Lower leg skin (tissue), 4 donors: Measurements from ENCODE around the gene NAV2. TPM values are rescaled to one million over a fixed set of nuclear protein-coding genes. Genes with fewer than 3 reads are reported as not detected.

Experiments used
- DNase-seq, 2 donors: peaks; one replicate each; pipeline ENCODE4 v3.0.0-alpha.2; 2019; ENCODE audit warnings: low spot score in 2 of 2
- H3K4me3 ChIP-seq: fragments of 200-600 bp; sonication (generic); 2 replicates; pipeline ENCODE4 v1.5.1; 2017; ENCODE audit warnings: mild to moderate bottlenecking, low read depth; ENCODE audit not compliant: poor library complexity, severe bottlenecking
- CTCF ChIP-seq, 3 donors: fragments of 450-650 bp; IDR thresholded peaks; one replicate each; pipeline ENCODE4 v1.5.1; 2016; ENCODE audit warnings: antibody characterized with exemption in 3 of 3, mild to moderate bottlenecking in 3 of 3, moderate library complexity in 2 of 3
- POLR2A ChIP-seq, 2 donors: fragments of 450-650 bp; IDR thresholded peaks; one replicate each; pipeline ENCODE4 v1.6.1; 2016 to 2017; ENCODE audit warnings: antibody characterized with exemption in 2 of 2, mild to moderate bottlenecking in 1 of 2, moderate library complexity in 1 of 2
- WGBS, 2 donors: methylation state at CpG; one replicate each; pipeline ENCODE4 v1.1.5; 2018; 5-methylcytosine and 5-hydroxymethylcytosine counted together
- intact Hi-C: fragments of 100-400 bp; cut with DNase I; formaldehyde crosslinking; loops from one replicate; pipeline ENCODE4 v1.15.0; 2023; ENCODE audit warnings: low total_unique reads
- total RNA-seq, 4 donors: library from RNA; depleted of rRNA; stranded (reverse); fragments of >200 nt; gene quantifications; one replicate each; pipeline ENCODE4 v1.1.0, GENCODE V29; 2016

Gene NAV2
- total RNA-seq, 4 donors from 2014 or later, result 5.8 to 30.7 (median 21.0) TPM

DNA sequence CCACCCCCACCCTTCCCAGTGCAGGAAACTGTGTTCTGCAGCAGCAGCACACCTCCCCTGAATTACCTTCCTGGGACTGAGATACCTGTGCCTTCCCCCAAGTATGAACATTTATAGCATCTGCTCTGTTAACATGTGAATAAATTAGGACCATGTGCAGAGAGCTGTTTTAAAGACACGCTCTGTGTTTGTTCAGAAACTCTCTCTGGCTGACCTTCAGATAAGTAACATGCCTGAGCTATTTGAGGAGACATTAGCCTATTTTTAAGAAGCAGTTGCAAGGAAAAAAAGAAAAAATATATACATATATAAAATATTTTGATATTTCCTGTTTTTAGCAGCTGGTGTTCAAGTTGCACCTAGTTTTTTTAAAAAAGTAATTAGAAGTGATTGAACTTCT lies 5.4 kb downstream of the NAV2 start:
- 62 to 74% methylated on average over 1 of the region's 1 CpG for WGBS, 2 donors
- intact Hi-C loops, result no loop called here
- DNase-seq, result no peak
- TF ChIP-seq CTCF (IDR thresholded peaks at IDR 0.05), result no peak
- TF ChIP-seq POLR2A (IDR thresholded peaks at IDR 0.05), result no peak
- H3K4me3 ChIP-seq, result no peak overlapping the region

- no peak for DNase-seq
- no peak for TF ChIP-seq POLR2A (IDR thresholded peaks at IDR 0.05)
- TF ChIP-seq CTCF (IDR thresholded peaks at IDR 0.05), result no peak
- 90 to 92% methylated on average over 4 of the region's 4 CpGs for WGBS, 2 donors
- intact Hi-C loops, result no loop called here
- no peak overlapping the region for H3K4me3 ChIP-seq
Observed at GRCh38 chr11:19718951-19719350, 6.3 kb downstream of the NAV2 start.

DNA sequence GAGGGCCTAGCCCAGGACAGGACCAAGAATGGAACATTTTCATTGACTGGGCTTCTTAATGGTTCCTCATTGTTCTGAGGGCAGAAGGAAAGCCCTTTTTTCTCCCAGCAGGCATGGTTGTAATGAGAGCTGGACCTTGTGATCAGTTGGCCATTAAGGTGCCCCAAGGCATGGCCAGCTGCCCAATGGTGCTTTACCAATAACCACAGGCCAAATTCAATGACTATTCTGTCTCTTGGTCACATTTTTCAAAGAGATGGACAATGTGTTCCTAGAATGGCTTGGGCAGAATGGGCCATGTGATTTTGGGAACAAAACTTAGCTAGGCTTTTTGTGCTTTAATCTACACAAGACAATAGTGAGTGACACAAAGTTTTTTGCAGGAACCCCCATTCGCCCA lies 7.3 kb downstream of the NAV2 start:
- no peak overlapping the region for H3K4me3 ChIP-seq
- TF ChIP-seq CTCF (IDR thresholded peaks at IDR 0.05) (no peak), POLR2A (IDR thresholded peaks at IDR 0.05) (no peak)
- no peak for DNase-seq
- intact Hi-C loops, result no loop called here
- WGBS, 2 donors, result 93 to 100% methylated on average over 1 of the region's 1 CpG

DNA sequence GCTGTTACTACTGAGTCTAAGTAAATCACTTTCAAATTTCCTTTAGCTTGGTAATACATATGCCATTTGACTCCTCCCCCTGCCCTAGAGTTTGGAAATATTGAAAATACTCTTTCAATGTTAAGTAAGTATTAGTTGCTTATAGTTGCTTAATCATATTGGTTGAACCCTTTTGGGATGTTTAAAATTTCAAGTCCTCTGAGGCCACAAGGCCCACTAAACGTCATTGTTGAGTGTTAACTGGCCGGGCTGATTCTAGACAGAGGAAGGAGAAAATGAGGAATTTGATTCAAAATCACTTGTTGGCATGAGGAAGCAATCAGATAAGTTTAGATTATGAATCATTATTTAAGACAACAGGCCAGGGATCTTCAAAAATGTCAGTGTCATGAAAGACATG lies 8.5 kb downstream of the NAV2 start:
- TF ChIP-seq CTCF (IDR thresholded peaks at IDR 0.05) (no peak), POLR2A (IDR thresholded peaks at IDR 0.05) (no peak)
- H3K4me3 ChIP-seq, result no peak overlapping the region
- intact Hi-C loops, result no loop called here
- no peak for DNase-seq
- WGBS, 2 donors, result 78 to 87% methylated on average over 2 of the region's 2 CpGs

DNA sequence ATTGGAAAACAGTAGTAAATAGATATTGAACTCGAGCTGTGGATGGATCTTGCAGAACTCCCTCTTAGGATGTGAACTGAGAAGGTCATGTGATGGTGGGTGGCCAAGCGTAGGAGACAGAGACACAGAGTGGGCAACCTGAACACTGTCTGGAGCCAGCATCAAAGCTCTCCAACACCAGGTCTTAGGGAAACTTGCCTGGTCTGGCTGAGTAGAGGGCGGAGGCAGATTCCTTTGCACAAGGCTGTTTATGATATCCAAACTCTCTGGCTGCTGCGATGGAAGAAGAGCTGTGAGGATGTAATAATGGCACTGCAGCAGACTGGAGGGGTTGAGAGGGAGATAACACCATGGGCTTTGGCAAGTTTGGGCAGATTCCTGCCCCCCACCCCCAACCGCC lies 10.1 kb downstream of the NAV2 start:
- peak in 1 of 2 donors; percentile 37 for DNase-seq
- WGBS, 2 donors, result 67 to 71% methylated on average over 5 of the region's 5 CpGs
- TF ChIP-seq POLR2A (IDR thresholded peaks at IDR 0.05) (no peak), CTCF (IDR thresholded peaks at IDR 0.05) (no peak)
- intact Hi-C loops, result no loop called here
- H3K4me3 ChIP-seq, result no peak overlapping the region

- DNase-seq, result peak in 1 of 2 donors; percentile 87
- intact Hi-C loops, result no loop called here
- TF ChIP-seq CTCF (IDR thresholded peaks at IDR 0.05), result no peak
- no peak for TF ChIP-seq POLR2A (IDR thresholded peaks at IDR 0.05)
- 12 to 23% methylated on average over 5 of the region's 5 CpGs for WGBS, 2 donors
- H3K4me3 ChIP-seq, result no peak overlapping the region
Observed at GRCh38 chr11:19723572-19724342, 11.1 kb downstream of the NAV2 start.
